Measurements from ENCODE around the gene NEDD4L.

The NEDD4L gene

GRCh38 chr18:58213440-58213839 lies 169.4 kb downstream of the NEDD4L start:
- in situ Hi-C loops (cut with MboI; ENCODE audit: low pct_unique_long_range_greater_than_20kb, low sequenced_read_pairs) = no loop called here
- peak; percentile 56 for DNase-seq

DNA sequence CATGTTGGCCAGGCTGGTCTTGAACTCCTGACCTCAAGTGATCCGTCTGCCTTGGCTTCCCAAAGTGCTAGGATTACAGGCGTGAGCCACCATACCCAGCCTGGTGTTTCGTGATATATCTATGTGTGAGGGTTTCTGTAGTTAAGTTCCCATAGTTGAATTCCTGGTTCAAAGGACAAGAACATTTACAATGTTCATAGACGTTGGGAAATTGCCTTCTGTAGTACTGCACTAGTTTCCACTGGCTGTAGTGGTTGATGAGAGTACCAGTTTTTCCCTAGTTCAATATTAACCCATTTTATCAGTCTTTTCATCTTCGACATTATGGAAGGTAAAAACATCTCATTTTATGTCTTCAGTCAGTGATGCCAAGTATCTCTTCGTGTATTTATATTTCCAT lies 171.0 kb downstream of the NEDD4L start:
- no peak for DNase-seq

GRCh38 chr18:58216071-58216481 lies 172.1 kb downstream of the NEDD4L start:
- in situ Hi-C loops (cut with MboI; ENCODE audit: low pct_unique_long_range_greater_than_20kb, low sequenced_read_pairs) = no loop called here
- no peak for DNase-seq

More for the DNA sequence above, 171.0 kb downstream of the NEDD4L start:
- in situ Hi-C loops (cut with MboI; ENCODE audit: low pct_unique_long_range_greater_than_20kb, low sequenced_read_pairs) = no loop called here

DNA sequence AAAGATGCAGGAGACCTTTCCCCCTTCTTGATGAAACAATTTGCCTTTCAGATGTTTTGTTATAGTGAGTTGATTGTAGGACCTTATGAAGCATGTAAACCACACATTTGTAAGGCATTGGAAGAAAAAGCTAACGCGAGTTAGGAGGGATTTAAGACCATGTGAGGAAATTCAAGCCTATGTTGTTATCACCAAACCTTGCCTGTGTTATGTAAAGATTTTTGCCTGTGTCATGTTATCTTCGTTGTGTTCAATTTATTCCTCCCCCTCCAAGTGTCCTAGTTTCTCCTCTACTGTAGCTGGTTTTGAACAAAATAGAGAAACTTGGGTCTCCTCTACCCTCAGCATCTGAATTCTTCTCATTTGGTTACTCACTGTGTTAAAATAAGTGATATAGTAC lies 173.0 kb downstream of the NEDD4L start:
- in situ Hi-C loops (cut with MboI; ENCODE audit: low pct_unique_long_range_greater_than_20kb, low sequenced_read_pairs) = no loop called here
- DNase-seq = no peak

DNA sequence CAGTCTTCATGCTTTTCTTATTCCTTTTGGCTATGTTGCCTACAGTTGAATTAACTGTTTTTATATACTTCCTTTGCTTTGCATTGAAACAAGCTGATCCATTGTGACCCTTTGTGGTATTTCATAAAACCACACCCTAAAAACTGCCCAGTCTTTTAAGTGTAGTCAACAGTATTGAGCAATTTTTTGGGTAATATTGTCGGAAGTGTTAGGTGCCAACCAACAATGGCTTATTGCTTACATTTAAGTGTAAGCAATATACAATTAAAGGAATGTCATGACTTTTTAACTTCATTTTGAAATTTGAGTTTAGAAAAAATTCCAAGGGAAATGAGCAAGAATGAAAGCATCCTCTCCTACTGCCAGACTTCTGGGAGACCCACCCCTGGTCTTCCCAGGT lies 174.1 kb downstream of the NEDD4L start:
- DNase-seq = no peak
- in situ Hi-C loops (cut with MboI; ENCODE audit: low pct_unique_long_range_greater_than_20kb, low sequenced_read_pairs) = no loop called here

- in situ Hi-C loops (cut with MboI; ENCODE audit: low pct_unique_long_range_greater_than_20kb, low sequenced_read_pairs) = no loop called here
- DNase-seq = no peak
Observed at GRCh38 chr18:58221060-58221725, 177.2 kb downstream of the NEDD4L start.

DNA sequence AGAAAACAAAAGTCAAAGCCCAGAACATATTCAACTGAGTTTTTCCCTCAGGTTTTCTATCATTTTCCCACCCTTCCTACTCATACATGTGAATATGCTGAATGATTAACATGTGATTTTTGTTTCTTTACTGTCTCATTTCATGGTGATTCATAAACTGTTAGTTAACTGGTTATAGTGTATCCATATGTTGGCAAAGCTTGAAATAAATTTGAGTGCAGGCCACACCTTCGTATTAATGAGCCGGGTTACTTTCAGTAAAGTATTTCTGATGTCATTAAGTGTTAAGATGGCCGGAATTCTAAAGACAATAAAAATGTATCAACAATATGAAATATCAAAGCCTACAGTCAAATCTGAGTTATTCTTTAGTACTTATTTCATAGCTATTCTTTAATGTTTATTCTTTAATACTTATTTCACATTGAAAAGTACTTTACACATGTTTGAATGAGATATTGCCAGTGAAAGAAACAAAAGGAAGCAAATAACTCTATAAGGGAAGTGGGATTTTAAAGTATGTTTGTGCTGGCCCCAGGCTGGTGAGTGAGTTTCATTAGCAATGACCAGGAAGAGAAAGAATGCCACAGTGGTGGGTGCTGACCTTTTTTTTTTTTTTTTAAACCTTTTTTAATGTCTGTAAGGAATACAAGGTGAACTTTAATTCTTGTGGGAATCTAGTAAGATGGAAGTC lies 178.6 kb downstream of the NEDD4L start:
- in situ Hi-C loops (cut with MboI; ENCODE audit: low pct_unique_long_range_greater_than_20kb, low sequenced_read_pairs) = no loop called here
- no peak for DNase-seq

GRCh38 chr18:58223717-58224424 lies 179.8 kb downstream of the NEDD4L start:
- no peak for DNase-seq
- in situ Hi-C loops (cut with MboI; ENCODE audit: low pct_unique_long_range_greater_than_20kb, low sequenced_read_pairs) = no loop called here

GRCh38 chr18:58224425-58224750 lies 180.4 kb downstream of the NEDD4L start:
- in situ Hi-C loops (cut with MboI; ENCODE audit: low pct_unique_long_range_greater_than_20kb, low sequenced_read_pairs) = no loop called here
- no peak for DNase-seq

DNA sequence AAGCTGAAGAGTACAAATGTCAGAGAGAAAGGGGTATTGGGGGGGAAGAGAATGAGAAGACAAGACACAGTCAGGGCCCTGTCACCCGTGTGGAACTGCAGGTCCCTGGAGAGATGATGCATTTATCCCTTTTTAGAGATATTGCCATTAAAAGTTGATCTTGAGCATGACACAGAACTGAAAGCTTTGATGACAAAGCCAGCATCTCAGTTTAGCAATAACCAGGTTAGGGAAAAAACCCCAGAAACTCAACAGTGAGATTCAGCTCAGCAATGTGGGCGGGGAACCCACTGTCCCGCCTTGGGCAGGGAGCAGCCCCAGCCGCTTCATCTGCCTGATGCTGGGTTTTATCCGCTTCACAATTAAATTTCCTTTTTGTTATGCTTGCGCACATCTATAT lies 181.1 kb downstream of the NEDD4L start:
- DNase-seq = no peak
- in situ Hi-C loops (cut with MboI; ENCODE audit: low pct_unique_long_range_greater_than_20kb, low sequenced_read_pairs) = no loop called here

- DNase-seq = no peak
- in situ Hi-C loops (cut with MboI; ENCODE audit: low pct_unique_long_range_greater_than_20kb, low sequenced_read_pairs) = no loop called here
Observed at GRCh38 chr18:58226429-58226828, 182.4 kb downstream of the NEDD4L start.

DNA sequence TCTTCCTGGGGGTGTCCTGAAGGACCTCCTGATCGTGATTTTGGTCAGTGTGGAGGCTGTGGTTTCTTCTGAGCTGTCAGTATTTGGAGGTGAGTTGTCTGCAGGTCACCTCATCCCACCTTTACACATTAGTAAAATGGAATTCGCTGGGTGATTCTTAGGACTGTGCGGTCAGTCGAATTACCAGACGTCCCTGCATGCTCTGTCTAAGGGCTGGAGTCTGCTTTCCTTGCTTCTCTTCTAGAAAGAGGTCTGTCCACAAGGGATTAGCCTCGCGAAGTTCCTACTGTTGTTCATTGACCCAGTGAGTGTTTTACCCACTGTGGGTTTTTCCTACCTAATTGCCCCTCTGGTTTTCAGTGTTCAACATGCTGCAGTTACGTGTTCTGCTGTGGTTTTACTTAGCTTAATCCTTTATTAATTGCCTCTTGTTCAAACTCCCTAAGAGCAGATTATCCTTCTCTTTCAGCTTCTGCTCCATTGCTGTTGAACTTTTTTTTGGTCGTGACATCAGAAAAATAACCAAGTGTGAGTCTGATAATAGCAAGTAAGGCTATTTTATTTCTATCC lies 183.4 kb downstream of the NEDD4L start:
- no peak for DNase-seq

DNA sequence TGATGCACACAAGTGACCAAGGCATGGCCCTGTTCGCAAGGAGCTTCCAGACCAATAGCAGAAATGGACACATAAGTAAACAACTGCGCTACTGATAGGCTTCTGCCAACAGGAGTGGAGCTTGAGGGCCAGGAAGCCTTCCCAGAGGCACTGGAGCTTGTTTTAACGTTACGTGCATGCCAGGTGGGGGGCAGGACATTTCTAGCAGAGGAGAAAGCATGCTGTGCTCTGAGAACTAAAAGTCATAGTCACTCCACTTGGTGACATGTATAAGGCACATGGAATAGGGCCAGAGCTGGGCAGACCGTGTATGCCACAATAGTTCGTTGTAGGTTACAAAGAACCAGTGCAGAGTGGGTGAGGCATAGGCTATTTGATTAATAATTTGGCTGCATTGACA lies 184.2 kb downstream of the NEDD4L start:
- in situ Hi-C loops (cut with MboI; ENCODE audit: low pct_unique_long_range_greater_than_20kb, low sequenced_read_pairs) = no loop called here
- no peak for DNase-seq

More for the DNA sequence above, 183.4 kb downstream of the NEDD4L start:
- in situ Hi-C loops (cut with MboI; ENCODE audit: low pct_unique_long_range_greater_than_20kb, low sequenced_read_pairs) = no loop called here

DNA sequence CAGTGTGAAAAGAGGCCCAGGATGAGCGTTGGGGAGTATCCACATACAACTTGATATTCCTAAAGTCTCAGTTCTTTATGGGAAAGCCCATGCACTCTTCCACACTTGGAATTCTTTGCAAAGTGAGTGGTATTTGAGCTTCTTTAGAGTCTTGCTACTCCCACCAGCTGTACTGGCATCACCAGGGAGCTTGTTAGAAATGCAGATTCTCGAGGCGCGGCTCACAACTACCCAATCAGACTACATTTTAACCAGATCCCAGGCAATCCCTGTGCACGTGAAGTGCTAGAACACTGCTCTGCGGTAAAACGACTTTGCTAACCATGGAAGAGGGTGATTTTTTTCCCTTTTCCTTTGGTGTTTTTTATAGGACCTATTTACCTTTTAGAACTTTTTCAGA lies 184.7 kb downstream of the NEDD4L start:
- in situ Hi-C loops (cut with MboI; ENCODE audit: low pct_unique_long_range_greater_than_20kb, low sequenced_read_pairs) = no loop called here

DNA sequence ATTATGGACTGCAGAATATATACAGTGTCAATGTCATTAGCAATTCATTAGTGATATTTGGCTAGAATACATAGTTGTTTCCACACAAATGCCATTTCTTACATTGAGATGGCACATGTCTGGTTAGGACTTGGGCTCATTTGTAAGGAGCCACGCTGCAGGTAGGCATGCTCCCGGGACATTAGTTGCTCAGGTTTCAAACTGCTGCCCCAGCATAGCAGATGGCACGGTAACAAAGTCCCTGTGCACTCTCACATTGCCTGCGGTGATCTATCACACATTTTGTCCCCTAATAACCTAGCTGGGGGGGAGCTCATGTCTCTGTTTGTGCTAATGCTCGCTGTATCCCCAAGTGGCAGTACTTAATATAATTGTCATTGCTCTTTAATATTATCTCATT lies 185.1 kb downstream of the NEDD4L start:
- in situ Hi-C loops (cut with MboI; ENCODE audit: low pct_unique_long_range_greater_than_20kb, low sequenced_read_pairs) = no loop called here

More for the DNA sequence above, 184.7 kb downstream of the NEDD4L start:
- no peak for DNase-seq

GRCh38 chr18:58230438-58231179 lies 186.6 kb downstream of the NEDD4L start:
- in situ Hi-C loops (cut with MboI; ENCODE audit: low pct_unique_long_range_greater_than_20kb, low sequenced_read_pairs) = no loop called here
- DNase-seq = no peak

More for the DNA sequence above, 185.1 kb downstream of the NEDD4L start:
- no peak for DNase-seq

GRCh38 chr18:58231930-58232329 lies 187.9 kb downstream of the NEDD4L start:
- in situ Hi-C loops (cut with MboI; ENCODE audit: low pct_unique_long_range_greater_than_20kb, low sequenced_read_pairs) = no loop called here
- DNase-seq = peak; percentile 9

GRCh38 chr18:58232668-58233067 lies 188.6 kb downstream of the NEDD4L start:
- in situ Hi-C loops (cut with MboI; ENCODE audit: low pct_unique_long_range_greater_than_20kb, low sequenced_read_pairs) = no loop called here
- DNase-seq = no peak

DNA sequence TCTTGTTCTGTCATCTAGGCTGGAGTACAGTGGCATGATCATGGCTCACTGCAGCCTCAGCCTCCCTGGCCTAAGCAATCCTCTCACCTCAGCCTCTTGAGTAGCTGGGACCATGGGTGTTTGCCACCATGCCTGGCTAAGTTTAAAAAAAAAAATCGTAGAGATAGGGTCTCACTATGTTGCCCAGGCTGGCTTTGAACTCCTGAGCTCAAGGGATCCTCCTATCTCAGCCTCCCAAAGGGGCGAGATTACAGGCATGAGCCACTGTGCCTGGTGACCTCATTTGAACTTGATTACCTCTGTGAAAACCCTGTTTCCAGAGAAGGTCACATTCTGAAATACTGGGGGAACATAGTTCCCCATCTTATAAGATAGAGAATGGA lies 190.3 kb downstream of the NEDD4L start:
- in situ Hi-C loops (cut with MboI; ENCODE audit: low pct_unique_long_range_greater_than_20kb, low sequenced_read_pairs) = no loop called here
- no peak for DNase-seq

All from KBM-7 (cell line).